Loucy (cell line): ENCODE results near the gene ARHGAP19.
A peak's percentile ranks its signal among the peaks of the same experiment; 100 is the strongest.

Experiments
- H2AFZ ChIP-seq: fragments of 200-600 bp; sonication (generic); 2 replicates; pipeline ENCODE4 v1.6.0; 2016; ENCODE audit warnings: antibody characterized with exemption, mild to moderate bottlenecking, low read length, moderate library complexity
- H3F3A ChIP-seq: fragments of 200-600 bp; 2 replicates; pipeline ENCODE4 v1.6.0; 2016; ENCODE audit warnings: antibody characterized with exemption, low read depth, mild to moderate bottlenecking
- H3K27me3 ChIP-seq: fragments of 200-600 bp; sonication (generic); 2 replicates; pipeline ENCODE4 v1.6.1; 2014; ENCODE audit warnings: low read length, mild to moderate bottlenecking; ENCODE audit not compliant: insufficient read depth, poor library complexity, severe bottlenecking
- H3K36me3 ChIP-seq: fragments of 200-600 bp; sonication (generic); 2 replicates; pipeline ENCODE4 v1.6.1; 2016; ENCODE audit warnings: low read length; ENCODE audit not compliant: insufficient read depth
- H3K4me1 ChIP-seq: fragments of 200-600 bp; sonication (generic); 2 replicates; pipeline ENCODE4 v1.5.1; 2014; ENCODE audit warnings: low read length, mild to moderate bottlenecking; ENCODE audit not compliant: insufficient read depth, poor library complexity, severe bottlenecking
- H3K4me2 ChIP-seq: fragments of 200-600 bp; sonication (generic); 2 replicates; pipeline ENCODE4 v1.6.0; 2014; ENCODE audit warnings: antibody characterized with exemption, low read length, low read depth, mild to moderate bottlenecking; ENCODE audit not compliant: poor library complexity, severe bottlenecking
- H3K4me3 ChIP-seq: fragments of 200-600 bp; sonication (generic); 2 replicates; pipeline ENCODE4 v1.5.1; 2014; ENCODE audit warnings: low read length, mild to moderate bottlenecking, mixed read lengths; ENCODE audit not compliant: poor library complexity, severe bottlenecking
- H3K79me2 ChIP-seq: fragments of 200-600 bp; sonication (generic); 2 replicates; pipeline ENCODE4 v1.6.1; 2014; ENCODE audit warnings: low read length; ENCODE audit not compliant: insufficient read depth
- H3K9ac ChIP-seq: fragments of 200-600 bp; sonication (generic); 2 replicates; pipeline ENCODE4 v1.6.0; 2014; ENCODE audit warnings: mild to moderate bottlenecking, low read depth, low read length, moderate library complexity; ENCODE audit not compliant: poor library complexity, severe bottlenecking
- H3K9me2 ChIP-seq: fragments of 200-600 bp; sonication (generic); replicated peaks from 2 replicates; pipeline ENCODE4 v1.6.1; 2016; ENCODE audit warnings: low read depth, low read length, mixed read lengths
- H3K9me3 ChIP-seq: fragments of 200-600 bp; sonication (generic); 2 replicates; pipeline ENCODE4 v1.6.1; 2014; ENCODE audit warnings: mild to moderate bottlenecking, antibody characterized with exemption, low read length, low read depth; ENCODE audit not compliant: insufficient read depth
- H4K20me1 ChIP-seq: fragments of 200-600 bp; sonication (generic); 2 replicates; pipeline ENCODE4 v1.6.0; 2014; ENCODE audit warnings: antibody characterized with exemption, low read length, mild to moderate bottlenecking; ENCODE audit not compliant: insufficient read depth, poor library complexity, severe bottlenecking
- EZH2phosphoT487 ChIP-seq: fragments of 200-600 bp; IDR thresholded peaks from 2 replicates; pipeline ENCODE4 v1.6.1; 2018; ENCODE audit warnings: antibody characterized with exemption, mild to moderate bottlenecking, moderate library complexity, borderline replicate concordance
- TF ChIP-seq, protein P1 (sequence below): fragments of 200-600 bp; sonication (generic); conservative IDR thresholded peaks from 2 replicates; pipeline ENCODE4 v1.5.1; 2014; ENCODE audit warnings: mild to moderate bottlenecking, antibody characterized with exemption, low read length

ARHGAP19 gene

DNA sequence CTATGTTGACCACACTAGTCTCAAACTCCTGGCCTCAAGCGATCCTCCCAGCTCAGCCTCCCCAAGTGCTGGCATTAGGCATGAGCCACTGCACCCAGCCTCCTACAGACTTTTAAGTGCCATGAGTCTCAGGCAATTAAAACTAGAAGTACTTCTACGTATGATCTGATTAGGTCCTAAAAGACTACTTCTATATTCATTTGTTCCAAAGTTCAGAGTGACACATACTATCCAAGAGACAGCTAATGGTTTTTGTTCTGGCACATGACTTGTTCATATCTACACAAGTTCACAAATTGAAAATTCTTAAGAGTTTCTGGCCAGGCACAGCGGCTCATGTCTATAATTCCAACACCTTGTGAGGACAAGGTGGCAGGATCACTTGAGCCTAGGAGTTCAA is 11.7 kb downstream of the ARHGAP19 start:
- H3K9ac ChIP-seq, result no peak overlapping the region
- H3F3A ChIP-seq, result peaks cover 9% of the 10 kb centered on the region; the same call in 1 of the 2 replicates
- no peaks in the 10 kb centered on the region for H3K9me3 ChIP-seq
- peaks cover 16% of the 10 kb centered on the region for H4K20me1 ChIP-seq
- H3K27me3 ChIP-seq, result no peaks in the 10 kb centered on the region
- no peak overlapping the region for H3K4me2 ChIP-seq
- H3K9me2 ChIP-seq, result no peaks in the 10 kb centered on the region
- H2AFZ ChIP-seq, result no peak overlapping the region
- peaks cover 43% of the 10 kb centered on the region; the same call in 1 of the 2 replicates for H3K79me2 ChIP-seq
- H3K4me3 ChIP-seq, result no peak overlapping the region
- TF ChIP-seq, protein P1, sequence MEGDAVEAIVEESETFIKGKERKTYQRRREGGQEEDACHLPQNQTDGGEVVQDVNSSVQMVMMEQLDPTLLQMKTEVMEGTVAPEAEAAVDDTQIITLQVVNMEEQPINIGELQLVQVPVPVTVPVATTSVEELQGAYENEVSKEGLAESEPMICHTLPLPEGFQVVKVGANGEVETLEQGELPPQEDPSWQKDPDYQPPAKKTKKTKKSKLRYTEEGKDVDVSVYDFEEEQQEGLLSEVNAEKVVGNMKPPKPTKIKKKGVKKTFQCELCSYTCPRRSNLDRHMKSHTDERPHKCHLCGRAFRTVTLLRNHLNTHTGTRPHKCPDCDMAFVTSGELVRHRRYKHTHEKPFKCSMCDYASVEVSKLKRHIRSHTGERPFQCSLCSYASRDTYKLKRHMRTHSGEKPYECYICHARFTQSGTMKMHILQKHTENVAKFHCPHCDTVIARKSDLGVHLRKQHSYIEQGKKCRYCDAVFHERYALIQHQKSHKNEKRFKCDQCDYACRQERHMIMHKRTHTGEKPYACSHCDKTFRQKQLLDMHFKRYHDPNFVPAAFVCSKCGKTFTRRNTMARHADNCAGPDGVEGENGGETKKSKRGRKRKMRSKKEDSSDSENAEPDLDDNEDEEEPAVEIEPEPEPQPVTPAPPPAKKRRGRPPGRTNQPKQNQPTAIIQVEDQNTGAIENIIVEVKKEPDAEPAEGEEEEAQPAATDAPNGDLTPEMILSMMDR, result no peak
- TF ChIP-seq EZH2phosphoT487, result no peak
- H3K36me3 ChIP-seq, result no peaks in the 10 kb centered on the region
- peaks cover 18% of the 10 kb centered on the region for H3K4me1 ChIP-seq

DNA sequence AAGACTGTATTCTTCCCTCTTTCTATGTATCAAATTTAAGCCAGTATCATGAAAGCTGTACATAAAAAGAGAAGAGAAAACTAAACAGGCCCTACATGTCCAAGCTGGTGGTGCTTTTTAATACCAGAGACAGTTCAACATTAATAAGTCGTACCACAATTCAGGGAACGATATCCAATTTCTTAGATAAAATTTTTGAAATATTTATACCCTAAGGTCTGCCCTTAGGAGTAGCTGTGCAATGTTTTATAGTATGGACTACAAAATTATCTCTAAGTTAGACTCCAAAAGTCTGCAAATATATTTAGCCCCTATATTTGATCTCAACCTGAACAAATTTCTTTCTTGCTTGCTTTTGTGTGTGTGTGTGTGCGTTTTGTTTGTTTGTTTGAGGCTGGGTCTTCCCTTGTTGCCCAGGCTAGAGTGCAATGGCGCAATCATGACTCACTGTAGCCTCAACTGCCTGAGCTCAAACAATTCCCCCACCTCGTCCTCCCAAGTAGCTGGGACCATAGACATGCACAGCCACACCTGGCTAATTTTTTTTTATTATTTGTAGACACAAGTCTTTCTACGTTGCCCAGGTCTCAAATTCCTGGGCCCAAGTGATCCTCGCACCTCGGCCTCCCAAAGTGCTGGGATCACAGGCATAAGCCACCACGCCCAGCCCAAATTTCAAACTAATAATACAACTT is 13.2 kb downstream of the ARHGAP19 start:
- H3K9me3 ChIP-seq, result no peaks in the 10 kb centered on the region
- H3F3A ChIP-seq, result peaks cover 9% of the 10 kb centered on the region; the same call in 1 of the 2 replicates
- no peaks in the 10 kb centered on the region for H3K36me3 ChIP-seq
- H3K4me3 ChIP-seq, result no peak overlapping the region
- H3K4me1 ChIP-seq, result peaks cover 21% of the 10 kb centered on the region
- no peak overlapping the region for H3K9ac ChIP-seq
- no peak overlapping the region for H2AFZ ChIP-seq
- H4K20me1 ChIP-seq, result peaks cover 16% of the 10 kb centered on the region
- no peaks in the 10 kb centered on the region for H3K9me2 ChIP-seq
- TF ChIP-seq EZH2phosphoT487, result no peak
- TF ChIP-seq, protein P1, result no peak
- H3K79me2 ChIP-seq, result peaks cover 42% of the 10 kb centered on the region; the same call in 1 of the 2 replicates
- H3K4me2 ChIP-seq, result no peak overlapping the region
- no peaks in the 10 kb centered on the region for H3K27me3 ChIP-seq

DNA sequence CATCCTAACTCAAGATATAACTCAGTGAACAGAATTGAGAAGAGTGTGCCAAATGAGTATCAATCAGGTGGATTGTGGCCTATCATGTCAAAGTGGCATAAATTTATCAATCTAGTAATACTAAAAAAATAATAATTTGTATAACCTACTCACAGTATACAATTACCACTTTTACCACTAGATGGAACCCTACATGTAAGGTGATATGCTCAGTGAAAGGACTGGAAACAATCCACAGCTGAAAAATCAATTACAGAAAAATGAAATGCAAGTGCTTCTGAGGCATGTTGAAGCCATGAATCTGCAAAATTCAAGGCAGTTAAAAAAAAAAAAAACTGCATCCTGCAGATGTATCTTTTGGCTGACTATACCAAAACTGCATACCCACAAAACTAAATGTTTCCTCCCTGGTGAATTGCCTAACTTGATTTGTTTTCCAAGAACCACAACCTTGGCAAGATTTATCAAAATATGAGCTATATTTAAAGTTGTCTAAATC is 13.9 kb downstream of the ARHGAP19 start:
- Histone ChIP-seq H2AFZ (no peak overlapping the region), H3K4me3 (no peak overlapping the region)

More for the DNA sequence above, 13.9 kb downstream of the ARHGAP19 start:
- H3K79me2 ChIP-seq, result peaks cover 49% of the 10 kb centered on the region; the same call in 1 of the 2 replicates
- H3F3A ChIP-seq, result peaks cover 9% of the 10 kb centered on the region; the same call in 1 of the 2 replicates
- peaks cover 16% of the 10 kb centered on the region for H4K20me1 ChIP-seq
- TF ChIP-seq EZH2phosphoT487, result no peak
- TF ChIP-seq, protein P1, result peak; percentile 64
- H3K9ac ChIP-seq, result peak overlapping the region; percentile 38
- peaks cover 21% of the 10 kb centered on the region for H3K4me1 ChIP-seq
- peak overlapping the region; percentile 59 for H3K4me2 ChIP-seq
- H3K36me3 ChIP-seq, result no peaks in the 10 kb centered on the region
- no peaks in the 10 kb centered on the region for H3K9me3 ChIP-seq
- H3K27me3 ChIP-seq, result no peaks in the 10 kb centered on the region
- no peaks in the 10 kb centered on the region for H3K9me2 ChIP-seq
